Upper lobe of left lung (tissue), 4 donors: ENCODE results near the gene ZNF492.

Experiments used
- POLR2A ChIP-seq, 4 donors: fragments of 450-650 bp; IDR thresholded peaks; one replicate each; pipeline ENCODE4 v1.5.1; 2016 to 2017; ENCODE audit warnings: antibody characterized with exemption in 4 of 4, mild to moderate bottlenecking in 2 of 4
- POLR2AphosphoS5 ChIP-seq, 2 donors: sonication (generic); formaldehyde crosslinking; IDR thresholded peaks; one replicate each; pipeline ENCODE4 v1.5.1; 2017; ENCODE audit warnings: antibody characterized with exemption in 2 of 2
- TF ChIP-seq, protein P1 (sequence below), 6 experiments: fragments of 450-650 bp in 4 of 6; fragments of 200-600 bp in 2 of 6; sonication (generic) in 2 of 6; IDR thresholded peaks; one replicate each; pipeline ENCODE4 v1.5.1; 2016 to 2019; ENCODE audit warnings: antibody characterized with exemption in 6 of 6

- TF ChIP-seq, protein P1, sequence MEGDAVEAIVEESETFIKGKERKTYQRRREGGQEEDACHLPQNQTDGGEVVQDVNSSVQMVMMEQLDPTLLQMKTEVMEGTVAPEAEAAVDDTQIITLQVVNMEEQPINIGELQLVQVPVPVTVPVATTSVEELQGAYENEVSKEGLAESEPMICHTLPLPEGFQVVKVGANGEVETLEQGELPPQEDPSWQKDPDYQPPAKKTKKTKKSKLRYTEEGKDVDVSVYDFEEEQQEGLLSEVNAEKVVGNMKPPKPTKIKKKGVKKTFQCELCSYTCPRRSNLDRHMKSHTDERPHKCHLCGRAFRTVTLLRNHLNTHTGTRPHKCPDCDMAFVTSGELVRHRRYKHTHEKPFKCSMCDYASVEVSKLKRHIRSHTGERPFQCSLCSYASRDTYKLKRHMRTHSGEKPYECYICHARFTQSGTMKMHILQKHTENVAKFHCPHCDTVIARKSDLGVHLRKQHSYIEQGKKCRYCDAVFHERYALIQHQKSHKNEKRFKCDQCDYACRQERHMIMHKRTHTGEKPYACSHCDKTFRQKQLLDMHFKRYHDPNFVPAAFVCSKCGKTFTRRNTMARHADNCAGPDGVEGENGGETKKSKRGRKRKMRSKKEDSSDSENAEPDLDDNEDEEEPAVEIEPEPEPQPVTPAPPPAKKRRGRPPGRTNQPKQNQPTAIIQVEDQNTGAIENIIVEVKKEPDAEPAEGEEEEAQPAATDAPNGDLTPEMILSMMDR (IDR thresholded peaks at IDR 0.05): no peak
- TF ChIP-seq POLR2AphosphoS5 (IDR thresholded peaks at IDR 0.05): no peak
- no peak for TF ChIP-seq POLR2A (IDR thresholded peaks at IDR 0.05)
Measured at GRCh38 chr19:22616659-22617058, 17.5 kb upstream of the ZNF492 start.
